ENCODE measurements around the gene MTCH2.
"Not testable (repeated sequence)": the region's sequence is repeated elsewhere in the genome, so short reads cannot be mapped to it uniquely, and the experiment has no call there.

Gene MTCH2

DNA sequence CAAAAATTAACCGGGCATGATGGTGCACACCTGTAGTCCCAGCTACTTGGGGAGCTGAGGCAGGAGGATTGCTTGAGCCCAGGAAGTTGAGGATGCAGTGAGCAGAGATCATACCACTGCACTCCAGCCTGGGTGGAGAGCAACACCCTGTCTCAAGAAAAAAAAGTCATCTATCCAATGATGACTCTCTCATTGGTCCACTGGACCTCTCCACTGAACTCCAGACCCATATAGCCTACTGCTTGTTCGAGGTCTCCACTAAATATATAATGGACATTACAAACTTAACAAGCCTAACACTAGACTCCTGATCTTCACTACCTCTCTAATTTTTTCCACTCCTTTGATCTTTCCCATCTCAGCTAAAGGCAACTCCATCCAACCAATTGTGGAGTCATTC lies 33.5 kb upstream of the MTCH2 start:
- no peak for FAIRE-seq
- no peak for DNase-seq (ENCODE audit: insufficient read length, low spot score)

DNA sequence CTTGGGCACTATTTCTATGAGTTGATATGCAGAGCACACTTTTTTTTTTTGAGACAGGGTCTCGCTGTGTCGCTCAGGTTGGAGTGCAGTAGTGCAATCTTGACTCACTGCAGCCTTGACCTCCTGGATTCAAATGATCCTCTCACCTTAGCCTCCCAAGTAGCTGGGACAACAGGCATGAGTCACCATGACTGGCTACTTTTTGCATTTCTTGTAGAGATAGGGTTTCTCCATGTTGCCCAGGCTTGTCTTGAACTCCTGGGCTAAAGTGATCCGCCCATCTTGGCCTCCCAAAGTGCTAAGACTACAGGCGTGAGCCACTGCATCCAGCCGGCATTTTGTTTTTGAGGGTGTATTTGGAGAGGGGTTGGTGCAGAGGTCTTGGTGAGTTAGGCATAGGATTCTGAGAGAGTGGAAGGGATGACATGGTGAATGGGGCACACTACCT lies 29.9 kb upstream of the MTCH2 start:
- TF ChIP-seq, protein P1, sequence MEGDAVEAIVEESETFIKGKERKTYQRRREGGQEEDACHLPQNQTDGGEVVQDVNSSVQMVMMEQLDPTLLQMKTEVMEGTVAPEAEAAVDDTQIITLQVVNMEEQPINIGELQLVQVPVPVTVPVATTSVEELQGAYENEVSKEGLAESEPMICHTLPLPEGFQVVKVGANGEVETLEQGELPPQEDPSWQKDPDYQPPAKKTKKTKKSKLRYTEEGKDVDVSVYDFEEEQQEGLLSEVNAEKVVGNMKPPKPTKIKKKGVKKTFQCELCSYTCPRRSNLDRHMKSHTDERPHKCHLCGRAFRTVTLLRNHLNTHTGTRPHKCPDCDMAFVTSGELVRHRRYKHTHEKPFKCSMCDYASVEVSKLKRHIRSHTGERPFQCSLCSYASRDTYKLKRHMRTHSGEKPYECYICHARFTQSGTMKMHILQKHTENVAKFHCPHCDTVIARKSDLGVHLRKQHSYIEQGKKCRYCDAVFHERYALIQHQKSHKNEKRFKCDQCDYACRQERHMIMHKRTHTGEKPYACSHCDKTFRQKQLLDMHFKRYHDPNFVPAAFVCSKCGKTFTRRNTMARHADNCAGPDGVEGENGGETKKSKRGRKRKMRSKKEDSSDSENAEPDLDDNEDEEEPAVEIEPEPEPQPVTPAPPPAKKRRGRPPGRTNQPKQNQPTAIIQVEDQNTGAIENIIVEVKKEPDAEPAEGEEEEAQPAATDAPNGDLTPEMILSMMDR (IDR thresholded peaks at IDR 0.05; ENCODE audit: insufficient read depth, missing control alignments): no peak
- no peak for DNase-seq (ENCODE audit: insufficient read length, low spot score)
- no peak for FAIRE-seq

More for the DNA sequence above, 33.5 kb upstream of the MTCH2 start:
- TF ChIP-seq, protein P1 (IDR thresholded peaks at IDR 0.05; ENCODE audit: insufficient read depth, missing control alignments): no peak

DNA sequence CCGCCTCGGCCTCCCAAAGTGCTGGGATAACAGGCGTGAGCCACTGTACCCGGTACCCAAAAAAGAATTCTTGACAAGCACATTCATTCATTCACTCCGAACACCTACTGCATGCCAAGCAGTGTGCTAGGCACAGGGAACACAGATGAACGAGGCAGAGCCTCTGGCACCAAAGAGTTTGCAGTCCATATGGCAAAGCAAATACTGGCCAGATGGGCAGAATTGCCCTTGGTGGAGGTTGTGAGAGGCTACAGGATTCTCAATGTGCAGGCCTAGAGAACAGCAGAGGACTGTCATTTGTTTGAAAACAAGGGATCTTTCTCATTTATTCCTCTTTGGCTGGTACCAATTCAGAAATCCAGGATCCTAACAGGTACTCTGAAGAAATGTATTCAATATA lies 27.5 kb upstream of the MTCH2 start:
- no peak for FAIRE-seq
- no peak for DNase-seq (ENCODE audit: insufficient read length, low spot score)
- TF ChIP-seq, protein P1 (IDR thresholded peaks at IDR 0.05; ENCODE audit: insufficient read depth, missing control alignments): no peak

DNA sequence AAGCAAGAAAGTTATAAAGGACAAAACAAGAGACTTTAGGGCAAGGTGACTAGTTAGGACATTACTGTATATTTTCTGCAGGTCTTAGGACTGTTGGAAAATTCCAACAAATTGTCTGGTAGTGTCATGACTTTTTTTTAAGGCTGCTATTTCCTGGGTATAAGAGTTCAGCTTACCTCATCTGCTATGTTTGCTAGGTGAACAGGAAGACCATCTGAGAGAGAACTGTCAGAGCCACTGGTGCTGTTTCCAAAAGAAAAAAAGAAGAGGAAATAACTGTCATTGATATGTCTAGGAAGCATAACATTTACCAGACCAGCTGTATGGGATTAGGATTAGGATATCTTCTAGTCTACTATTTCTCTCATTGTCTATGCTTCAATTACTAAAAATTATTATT lies 26.3 kb upstream of the MTCH2 start:
- TF ChIP-seq, protein P1 (IDR thresholded peaks at IDR 0.05; ENCODE audit: insufficient read depth, missing control alignments): no peak
- no peak for DNase-seq (ENCODE audit: insufficient read length, low spot score)
- FAIRE-seq: no peak

DNA sequence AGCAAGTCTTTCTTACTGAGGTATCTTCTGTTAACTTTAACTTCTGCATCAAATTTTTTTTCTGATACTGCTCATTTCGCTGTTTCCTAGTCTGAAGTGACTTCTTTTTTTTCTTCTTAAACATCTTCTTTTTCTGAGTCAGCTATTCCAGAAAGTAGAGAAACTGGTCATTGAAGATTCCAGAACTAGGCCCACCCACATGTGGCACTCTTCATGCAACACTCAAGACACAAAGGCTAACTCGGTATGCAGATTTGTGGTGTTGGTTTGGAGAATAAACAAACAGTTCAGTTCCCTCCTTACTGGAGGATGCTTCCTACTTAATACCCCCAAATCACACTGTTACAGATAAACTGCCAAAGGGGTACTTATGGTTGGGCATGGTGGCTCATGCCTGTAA lies 25.2 kb upstream of the MTCH2 start:
- FAIRE-seq: no peak
- DNase-seq (ENCODE audit: insufficient read length, low spot score): no peak
- TF ChIP-seq, protein P1 (IDR thresholded peaks at IDR 0.05; ENCODE audit: insufficient read depth, missing control alignments): no peak

DNA sequence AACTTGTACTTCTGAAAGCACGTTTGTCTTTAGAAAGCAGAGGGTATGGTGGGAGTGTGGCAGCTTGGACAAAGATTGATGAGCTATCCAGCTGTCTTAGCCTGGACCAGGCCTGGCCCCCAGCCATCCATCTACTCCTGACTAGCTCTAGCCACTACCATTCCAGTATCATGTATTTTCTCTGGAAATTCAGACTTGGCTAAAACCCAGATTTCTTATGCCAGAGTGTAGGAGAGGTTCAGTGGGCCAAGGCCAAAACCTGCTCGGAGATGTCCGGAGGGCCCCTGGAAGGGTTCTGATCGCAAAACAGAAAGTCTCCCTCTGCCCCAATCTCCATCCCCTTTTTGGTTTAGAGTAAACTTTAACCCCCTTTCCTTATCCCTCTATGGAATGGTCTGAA lies 24.8 kb upstream of the MTCH2 start:
- DNase-seq (ENCODE audit: insufficient read length, low spot score) (no peak), FAIRE-seq (no peak)
- TF ChIP-seq, protein P1 (IDR thresholded peaks at IDR 0.05; ENCODE audit: insufficient read depth, missing control alignments): no peak

DNA sequence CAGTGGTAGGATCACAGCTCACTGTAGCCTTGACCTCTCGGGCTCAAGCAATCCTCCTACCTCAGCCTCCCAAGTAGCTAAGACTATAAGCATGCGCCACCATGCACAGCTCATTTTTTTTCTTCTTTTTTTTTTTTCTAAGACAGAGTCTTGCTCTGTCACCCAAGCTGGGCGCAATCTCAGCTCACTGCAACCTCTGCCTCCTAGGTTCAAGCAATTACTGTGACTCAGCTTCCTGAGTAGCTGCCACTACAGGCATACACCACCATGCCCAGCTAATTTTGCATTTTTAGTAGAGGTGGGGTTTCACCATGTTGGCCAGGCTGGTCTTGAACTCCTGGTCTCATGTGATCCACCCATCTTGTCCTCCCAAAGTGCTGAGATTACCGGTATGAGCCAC lies 22.6 kb upstream of the MTCH2 start:
- not testable (repeated sequence) for DNase-seq (ENCODE audit: insufficient read length, low spot score); FAIRE-seq

DNA sequence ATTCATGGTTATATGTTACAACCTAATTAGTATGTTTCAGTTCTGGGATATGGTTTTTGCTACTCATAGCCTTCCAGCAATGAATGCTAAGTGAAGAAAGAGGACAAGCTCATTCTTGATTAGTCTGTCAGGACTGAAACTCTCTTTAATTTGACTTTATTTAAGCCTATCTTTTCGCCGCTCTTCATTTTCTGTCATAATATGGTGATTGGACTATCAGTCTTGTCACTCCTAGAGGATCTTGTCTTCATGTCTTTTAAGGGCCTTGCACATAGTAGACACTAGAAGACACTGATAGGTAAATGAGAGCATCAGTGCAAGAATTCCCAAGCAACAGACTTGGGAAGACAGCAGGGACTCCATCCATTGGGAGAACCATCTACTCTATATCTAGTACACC lies 18.9 kb upstream of the MTCH2 start:
- FAIRE-seq: no peak
- TF ChIP-seq, protein P1 (IDR thresholded peaks at IDR 0.05; ENCODE audit: insufficient read depth, missing control alignments): no peak
- DNase-seq (ENCODE audit: insufficient read length, low spot score): no peak

Data from D721Med (cell line).